Panc1 (cell line): Measurements from ENCODE around the gene PRKCZ. TPM values are rescaled to one million over a fixed set of nuclear protein-coding genes. Genes with fewer than 3 reads are reported as not detected.

Experiments
- ATAC-seq: fragments of 200-7000 bp; cut with Tn5 transposase; 2 replicates; pipeline ENCODE4 v1.9.1; 2020; ENCODE audit warnings: mild to moderate bottlenecking, moderate library complexity
- BruUV-seq: library from RNA; stranded (reverse); fragments of 400-500 nt; replicated peaks from 2 replicates; lab custom pipeline; 2021; lab: Mats Ljungman, UMichigan
- CTCF ChIA-PET: fragments of 300-600 bp; sonication (Branson Sonifier 250); formaldehyde crosslinking; loops from one replicate; lab custom pipeline; 2022; ENCODE audit warnings: antibody characterized with exemption; lab: Charles Lee
- POLR2A ChIA-PET: fragments of 300-600 bp; sonication (Branson Sonifier 250); formaldehyde crosslinking; loops from one replicate; lab custom pipeline; 2022; ENCODE audit warnings: antibody characterized with exemption; lab: Charles Lee
- DNase-seq: peaks from one replicate; pipeline ENCODE4 v3.0.0-alpha.2; 2010; ENCODE audit warnings: low read depth, low spot score
- H3K27ac ChIP-seq: 2 replicates; pipeline ENCODE4 v1.5.1; 2011; ENCODE audit warnings: mild to moderate bottlenecking, low read length, inconsistent platforms
- H3K27me3 ChIP-seq: fragments of 200-500 bp; sonication (Bioruptor generic); 2 replicates; pipeline ENCODE4 v1.6.0; 2014; ENCODE audit warnings: low read length, inconsistent platforms; ENCODE audit not compliant: control insufficient read depth, insufficient read depth
- H3K36me3 ChIP-seq: fragments of 200-500 bp; sonication (Bioruptor generic); 2 replicates; pipeline ENCODE4 v1.5.1; 2014; ENCODE audit warnings: inconsistent platforms, mild to moderate bottlenecking, low read length, moderate library complexity; ENCODE audit not compliant: control insufficient read depth, insufficient read depth
- H3K4me1 ChIP-seq: 2 replicates; pipeline ENCODE4 v1.5.1; 2011; ENCODE audit warnings: inconsistent platforms, mild to moderate bottlenecking, low read length, moderate library complexity; ENCODE audit not compliant: control insufficient read depth, insufficient read depth
- H3K4me3 ChIP-seq, 2 experiments: 2 replicates each; pipeline ENCODE4 v1.5.1; 2011 to 2012; ENCODE audit warnings: low read depth in 2 of 2, low read length in 2 of 2, mild to moderate bottlenecking in 2 of 2, inconsistent platforms in 1 of 2, moderate library complexity in 1 of 2
- H3K9me3 ChIP-seq: fragments of 200-500 bp; sonication (Bioruptor generic); 2 replicates; pipeline ENCODE4 v1.5.1; 2014; ENCODE audit warnings: low read depth, mild to moderate bottlenecking, inconsistent platforms, low read length, moderate library complexity; ENCODE audit not compliant: control insufficient read depth, insufficient read depth
- POLR2AphosphoS5 ChIP-seq: IDR thresholded peaks from 2 replicates; pipeline ENCODE4 v1.6.1; 2012; ENCODE audit warnings: mild to moderate bottlenecking, low read depth, low read length, moderate library complexity
- REST ChIP-seq, 2 experiments: IDR thresholded peaks; 2 replicates each; pipeline ENCODE4 v1.6.1; 2011 to 2012; ENCODE audit warnings: low read depth in 2 of 2, control low read depth in 1 of 2, low read length in 1 of 2, mild to moderate bottlenecking in 1 of 2, moderate library complexity in 1 of 2; ENCODE audit not compliant: insufficient read depth in 1 of 2
- SIN3A ChIP-seq: IDR thresholded peaks from 2 replicates; pipeline ENCODE4 v1.6.1; 2012; ENCODE audit warnings: low read depth, mild to moderate bottlenecking, low read length, moderate library complexity, borderline replicate concordance; ENCODE audit not compliant: insufficient read depth
- TCF7L2 ChIP-seq: IDR thresholded peaks from 2 replicates; pipeline ENCODE4 v1.6.1; 2011; ENCODE audit warnings: mild to moderate bottlenecking, low read depth, low read length, inconsistent platforms
- in situ Hi-C: cut with HindIII; loops from 2 replicates; pipeline ENCODE4 v1.10.0; 2016; ENCODE audit warnings: low sequenced_read_pairs, low pct_unique_long_range_greater_than_20kb
- intact Hi-C: fragments of 100-400 bp; cut with micrococcal nuclease; formaldehyde crosslinking; loops from one replicate; pipeline ENCODE4 v1.10.0; 2022; ENCODE audit not compliant: unreplicated experiment
- total RNA-seq: library from RNA; stranded (reverse); gene quantifications from one replicate; pipeline ENCODE4 v1.2.1, GENCODE V29; 2021; ENCODE audit not compliant: unreplicated experiment
- TF ChIP-seq, protein P1 (sequence below): fragments of 450-650 bp; IDR thresholded peaks from 2 replicates; pipeline ENCODE4 v1.5.1; 2017; ENCODE audit warnings: mild to moderate bottlenecking

Gene PRKCZ
- total RNA-seq, 1 experiment from 2014 or later = 26.7 TPM

- Histone ChIP-seq H3K4me3 (no peak overlapping the region), H3K4me1 (no peaks in the 10 kb centered on the region), H3K27me3 (no peaks in the 10 kb centered on the region), H3K27ac (no peak overlapping the region), H3K36me3 (no peaks in the 10 kb centered on the region), H3K9me3 (no peaks in the 10 kb centered on the region)
- DNase-seq = no peak
- intact Hi-C loops (no loop called here), in situ Hi-C loops (no loop called here)
- POLR2A ChIA-PET = no interaction called here
- TF ChIP-seq SIN3A (no peak), POLR2AphosphoS5 (no peak), TCF7L2 (no peak), REST (IDR thresholded peaks at IDR 0.05; ENCODE audit: insufficient read depth in 1 of 2, low read depth in 2 of 2, low read length in 1 of 2) (no peak)
- TF ChIP-seq, protein P1, sequence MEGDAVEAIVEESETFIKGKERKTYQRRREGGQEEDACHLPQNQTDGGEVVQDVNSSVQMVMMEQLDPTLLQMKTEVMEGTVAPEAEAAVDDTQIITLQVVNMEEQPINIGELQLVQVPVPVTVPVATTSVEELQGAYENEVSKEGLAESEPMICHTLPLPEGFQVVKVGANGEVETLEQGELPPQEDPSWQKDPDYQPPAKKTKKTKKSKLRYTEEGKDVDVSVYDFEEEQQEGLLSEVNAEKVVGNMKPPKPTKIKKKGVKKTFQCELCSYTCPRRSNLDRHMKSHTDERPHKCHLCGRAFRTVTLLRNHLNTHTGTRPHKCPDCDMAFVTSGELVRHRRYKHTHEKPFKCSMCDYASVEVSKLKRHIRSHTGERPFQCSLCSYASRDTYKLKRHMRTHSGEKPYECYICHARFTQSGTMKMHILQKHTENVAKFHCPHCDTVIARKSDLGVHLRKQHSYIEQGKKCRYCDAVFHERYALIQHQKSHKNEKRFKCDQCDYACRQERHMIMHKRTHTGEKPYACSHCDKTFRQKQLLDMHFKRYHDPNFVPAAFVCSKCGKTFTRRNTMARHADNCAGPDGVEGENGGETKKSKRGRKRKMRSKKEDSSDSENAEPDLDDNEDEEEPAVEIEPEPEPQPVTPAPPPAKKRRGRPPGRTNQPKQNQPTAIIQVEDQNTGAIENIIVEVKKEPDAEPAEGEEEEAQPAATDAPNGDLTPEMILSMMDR = no peak
- BruUV-seq = no TSS peak
- CTCF ChIA-PET = no interaction called here
- no peak for ATAC-seq
These were observed 57.5 kb downstream of the PRKCZ start for GRCh38 chr1:2107586-2108212.

GRCh38 chr1:2108213-2108876 is 58.1 kb downstream of the PRKCZ start:
- H3K27me3 ChIP-seq = no peaks in the 10 kb centered on the region
- H3K9me3 ChIP-seq = no peaks in the 10 kb centered on the region
- no TSS peak for BruUV-seq
- TF ChIP-seq, protein P1 = peak; percentile 79; the same call in 1 of the 2 replicates
- no peak for TF ChIP-seq POLR2AphosphoS5
- in situ Hi-C loops = no loop called here
- no peaks in the 10 kb centered on the region for H3K36me3 ChIP-seq
- no peak overlapping the region for H3K27ac ChIP-seq
- DNase-seq = no peak
- H3K4me1 ChIP-seq = no peaks in the 10 kb centered on the region
- intact Hi-C loops = no loop called here
- ATAC-seq = peak; percentile 86
- ChIA-PET POLR2A (no interaction called here), CTCF (interaction anchor here (1.0 to 1.3 kb wide), 2 partner anchors 31 to 66 kb away, joined by 5 to 7 read pairs; no protein-coding TSS in a partner anchor)
- H3K4me3 ChIP-seq = no peak overlapping the region
